Measurements from ENCODE around the gene UBE2QL1.

Gene UBE2QL1

GRCh38 chr5:6468870-6469269 is 20.2 kb downstream of the UBE2QL1 start:
- TF ChIP-seq TAF1 (IDR thresholded peaks at IDR 0.05; ENCODE audit: low read depth, low read length) (no peak), PAX5 (IDR thresholded peaks at IDR 0.05; ENCODE audit: insufficient read depth, low read length, severe bottlenecking) (no peak), POU2F2 (IDR thresholded peaks at IDR 0.05; ENCODE audit: low read depth, low read length) (no peak), SPI1 (IDR thresholded peaks at IDR 0.05; ENCODE audit: low read depth, low read length) (no peak), POLR2A (IDR thresholded peaks at IDR 0.05; ENCODE audit: low read depth, low read length) (no peak), POLR2AphosphoS5 (IDR thresholded peaks at IDR 0.05; ENCODE audit: low read depth, low read length) (no peak)
- no peak for DNase-seq (ENCODE audit: insufficient read length, low spot score)
- FAIRE-seq = no peak

GRCh38 chr5:6469836-6470235 is 21.2 kb downstream of the UBE2QL1 start:
- FAIRE-seq (no peak), DNase-seq (ENCODE audit: insufficient read length, low spot score) (no peak)
- TF ChIP-seq POLR2A (IDR thresholded peaks at IDR 0.05; ENCODE audit: low read depth, low read length) (no peak), SPI1 (IDR thresholded peaks at IDR 0.05; ENCODE audit: low read depth, low read length) (no peak), PAX5 (IDR thresholded peaks at IDR 0.05; ENCODE audit: insufficient read depth, low read length, severe bottlenecking) (no peak), POU2F2 (IDR thresholded peaks at IDR 0.05; ENCODE audit: low read depth, low read length) (no peak), TAF1 (IDR thresholded peaks at IDR 0.05; ENCODE audit: low read depth, low read length) (no peak), POLR2AphosphoS5 (IDR thresholded peaks at IDR 0.05; ENCODE audit: low read depth, low read length) (no peak)

GRCh38 chr5:6470672-6471071 is 22.0 kb downstream of the UBE2QL1 start:
- no peak for FAIRE-seq
- DNase-seq (ENCODE audit: insufficient read length, low spot score) = no peak
- TF ChIP-seq POLR2A (IDR thresholded peaks at IDR 0.05; ENCODE audit: low read depth, low read length) (no peak), POLR2AphosphoS5 (IDR thresholded peaks at IDR 0.05; ENCODE audit: low read depth, low read length) (no peak), TAF1 (IDR thresholded peaks at IDR 0.05; ENCODE audit: low read depth, low read length) (no peak), SPI1 (IDR thresholded peaks at IDR 0.05; ENCODE audit: low read depth, low read length) (no peak)

GRCh38 chr5:6471252-6471651 is 22.6 kb downstream of the UBE2QL1 start:
- no peak for TF ChIP-seq POLR2AphosphoS5 (IDR thresholded peaks at IDR 0.05; ENCODE audit: low read depth, low read length)
- TF ChIP-seq SPI1 (IDR thresholded peaks at IDR 0.05; ENCODE audit: low read depth, low read length) = no peak
- TF ChIP-seq POLR2A (IDR thresholded peaks at IDR 0.05; ENCODE audit: low read depth, low read length) = no peak
- TF ChIP-seq PAX5 (IDR thresholded peaks at IDR 0.05; ENCODE audit: insufficient read depth, low read length, severe bottlenecking) = no peak
- TF ChIP-seq POU2F2 (IDR thresholded peaks at IDR 0.05; ENCODE audit: low read depth, low read length) = no peak
- no peak for TF ChIP-seq TAF1 (IDR thresholded peaks at IDR 0.05; ENCODE audit: low read depth, low read length)
- FAIRE-seq (no peak), DNase-seq (ENCODE audit: insufficient read length, low spot score) (no peak)

- TF ChIP-seq POLR2AphosphoS5 (IDR thresholded peaks at IDR 0.05; ENCODE audit: low read depth, low read length) = no peak
- TF ChIP-seq POLR2A (IDR thresholded peaks at IDR 0.05; ENCODE audit: low read depth, low read length) = no peak
- no peak for TF ChIP-seq POU2F2 (IDR thresholded peaks at IDR 0.05; ENCODE audit: low read depth, low read length)
- no peak for TF ChIP-seq TAF1 (IDR thresholded peaks at IDR 0.05; ENCODE audit: low read depth, low read length)
- no peak for TF ChIP-seq PAX5 (IDR thresholded peaks at IDR 0.05; ENCODE audit: insufficient read depth, low read length, severe bottlenecking)
- no peak for TF ChIP-seq SPI1 (IDR thresholded peaks at IDR 0.05; ENCODE audit: low read depth, low read length)
- FAIRE-seq (no peak), DNase-seq (ENCODE audit: insufficient read length, low spot score) (no peak)
Measured at GRCh38 chr5:6472792-6473191, 24.1 kb downstream of the UBE2QL1 start.

GRCh38 chr5:6473284-6473683 is 24.6 kb downstream of the UBE2QL1 start:
- TF ChIP-seq POLR2AphosphoS5 (IDR thresholded peaks at IDR 0.05; ENCODE audit: low read depth, low read length) (no peak), POU2F2 (IDR thresholded peaks at IDR 0.05; ENCODE audit: low read depth, low read length) (no peak), TAF1 (IDR thresholded peaks at IDR 0.05; ENCODE audit: low read depth, low read length) (no peak), PAX5 (IDR thresholded peaks at IDR 0.05; ENCODE audit: insufficient read depth, low read length, severe bottlenecking) (no peak), POLR2A (IDR thresholded peaks at IDR 0.05; ENCODE audit: low read depth, low read length) (no peak), SPI1 (IDR thresholded peaks at IDR 0.05; ENCODE audit: low read depth, low read length) (no peak)
- DNase-seq (ENCODE audit: insufficient read length, low spot score) (no peak), FAIRE-seq (no peak)

- no peak for DNase-seq (ENCODE audit: insufficient read length, low spot score)
- no peak for TF ChIP-seq POU2F2 (IDR thresholded peaks at IDR 0.05; ENCODE audit: low read depth, low read length)
- TF ChIP-seq PAX5 (IDR thresholded peaks at IDR 0.05; ENCODE audit: insufficient read depth, low read length, severe bottlenecking) = no peak
- TF ChIP-seq TAF1 (IDR thresholded peaks at IDR 0.05; ENCODE audit: low read depth, low read length) = no peak
- no peak for TF ChIP-seq SPI1 (IDR thresholded peaks at IDR 0.05; ENCODE audit: low read depth, low read length)
- TF ChIP-seq POLR2AphosphoS5 (IDR thresholded peaks at IDR 0.05; ENCODE audit: low read depth, low read length) = no peak
- no peak for TF ChIP-seq POLR2A (IDR thresholded peaks at IDR 0.05; ENCODE audit: low read depth, low read length)
- FAIRE-seq = no peak
Measured at GRCh38 chr5:6475626-6476312, 27.1 kb downstream of the UBE2QL1 start.

- DNase-seq (ENCODE audit: insufficient read length, low spot score) = no peak
- TF ChIP-seq PAX5 (IDR thresholded peaks at IDR 0.05; ENCODE audit: insufficient read depth, low read length, severe bottlenecking) (no peak), TAF1 (IDR thresholded peaks at IDR 0.05; ENCODE audit: low read depth, low read length) (no peak), POLR2AphosphoS5 (IDR thresholded peaks at IDR 0.05; ENCODE audit: low read depth, low read length) (no peak), SPI1 (IDR thresholded peaks at IDR 0.05; ENCODE audit: low read depth, low read length) (no peak), POU2F2 (IDR thresholded peaks at IDR 0.05; ENCODE audit: low read depth, low read length) (no peak), POLR2A (IDR thresholded peaks at IDR 0.05; ENCODE audit: low read depth, low read length) (no peak)
- no peak for FAIRE-seq
Measured at GRCh38 chr5:6476313-6476661, 27.6 kb downstream of the UBE2QL1 start.

GRCh38 chr5:6478793-6479192 is 30.1 kb downstream of the UBE2QL1 start:
- DNase-seq (ENCODE audit: insufficient read length, low spot score) (no peak), FAIRE-seq (no peak)
- TF ChIP-seq TAF1 (IDR thresholded peaks at IDR 0.05; ENCODE audit: low read depth, low read length) (no peak), SPI1 (IDR thresholded peaks at IDR 0.05; ENCODE audit: low read depth, low read length) (no peak), POLR2AphosphoS5 (IDR thresholded peaks at IDR 0.05; ENCODE audit: low read depth, low read length) (no peak), POLR2A (IDR thresholded peaks at IDR 0.05; ENCODE audit: low read depth, low read length) (no peak), POU2F2 (IDR thresholded peaks at IDR 0.05; ENCODE audit: low read depth, low read length) (no peak), PAX5 (IDR thresholded peaks at IDR 0.05; ENCODE audit: insufficient read depth, low read length, severe bottlenecking) (no peak)

Data from GM12891 (cell line).